ENCODE data around the gene AAK1.

Gene AAK1

DNA sequence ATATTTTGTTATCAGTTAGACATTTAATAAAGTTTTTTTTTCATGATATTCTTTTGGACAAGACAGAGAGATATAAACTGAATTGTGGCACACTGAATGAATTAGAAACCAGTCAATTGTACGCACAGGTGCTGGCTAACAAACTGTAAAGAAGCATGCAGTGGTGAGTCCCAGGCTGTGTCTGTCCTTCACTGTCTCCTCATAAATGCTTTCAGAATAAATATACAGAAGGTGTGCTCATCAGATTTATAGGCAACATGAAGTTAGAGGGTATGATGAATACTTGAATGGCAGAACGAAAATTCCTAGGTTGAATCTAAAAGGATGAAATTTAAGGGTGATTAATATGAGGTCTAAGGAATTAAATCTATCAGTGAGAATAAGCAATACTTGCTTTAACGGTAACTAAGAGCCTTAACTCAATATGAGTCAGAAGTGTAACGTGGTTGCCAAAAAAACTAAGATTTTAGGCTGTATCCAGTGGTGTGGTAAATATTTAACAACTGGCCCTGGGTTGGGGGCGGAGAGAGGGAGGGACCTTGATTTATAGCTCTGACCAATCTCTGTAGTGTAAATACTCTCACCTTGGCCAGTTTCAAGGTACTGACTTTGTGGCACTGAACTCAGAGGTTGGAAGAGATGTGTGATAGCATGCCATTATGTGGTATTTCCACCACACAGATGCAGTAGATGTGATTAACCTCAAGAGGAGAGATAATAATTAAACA lies 41.9 kb upstream of the AAK1 start:
- TF ChIP-seq, protein P1, sequence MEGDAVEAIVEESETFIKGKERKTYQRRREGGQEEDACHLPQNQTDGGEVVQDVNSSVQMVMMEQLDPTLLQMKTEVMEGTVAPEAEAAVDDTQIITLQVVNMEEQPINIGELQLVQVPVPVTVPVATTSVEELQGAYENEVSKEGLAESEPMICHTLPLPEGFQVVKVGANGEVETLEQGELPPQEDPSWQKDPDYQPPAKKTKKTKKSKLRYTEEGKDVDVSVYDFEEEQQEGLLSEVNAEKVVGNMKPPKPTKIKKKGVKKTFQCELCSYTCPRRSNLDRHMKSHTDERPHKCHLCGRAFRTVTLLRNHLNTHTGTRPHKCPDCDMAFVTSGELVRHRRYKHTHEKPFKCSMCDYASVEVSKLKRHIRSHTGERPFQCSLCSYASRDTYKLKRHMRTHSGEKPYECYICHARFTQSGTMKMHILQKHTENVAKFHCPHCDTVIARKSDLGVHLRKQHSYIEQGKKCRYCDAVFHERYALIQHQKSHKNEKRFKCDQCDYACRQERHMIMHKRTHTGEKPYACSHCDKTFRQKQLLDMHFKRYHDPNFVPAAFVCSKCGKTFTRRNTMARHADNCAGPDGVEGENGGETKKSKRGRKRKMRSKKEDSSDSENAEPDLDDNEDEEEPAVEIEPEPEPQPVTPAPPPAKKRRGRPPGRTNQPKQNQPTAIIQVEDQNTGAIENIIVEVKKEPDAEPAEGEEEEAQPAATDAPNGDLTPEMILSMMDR (IDR thresholded peaks at IDR 0.05; ENCODE audit: low read length, missing control alignments), result no peak
- H3K4me3 ChIP-seq (replicated peaks; ENCODE audit: low read depth, low read length), result no peak overlapping the region
- peak; percentile 71 for DNase-seq (ENCODE audit: low read depth)

DNA sequence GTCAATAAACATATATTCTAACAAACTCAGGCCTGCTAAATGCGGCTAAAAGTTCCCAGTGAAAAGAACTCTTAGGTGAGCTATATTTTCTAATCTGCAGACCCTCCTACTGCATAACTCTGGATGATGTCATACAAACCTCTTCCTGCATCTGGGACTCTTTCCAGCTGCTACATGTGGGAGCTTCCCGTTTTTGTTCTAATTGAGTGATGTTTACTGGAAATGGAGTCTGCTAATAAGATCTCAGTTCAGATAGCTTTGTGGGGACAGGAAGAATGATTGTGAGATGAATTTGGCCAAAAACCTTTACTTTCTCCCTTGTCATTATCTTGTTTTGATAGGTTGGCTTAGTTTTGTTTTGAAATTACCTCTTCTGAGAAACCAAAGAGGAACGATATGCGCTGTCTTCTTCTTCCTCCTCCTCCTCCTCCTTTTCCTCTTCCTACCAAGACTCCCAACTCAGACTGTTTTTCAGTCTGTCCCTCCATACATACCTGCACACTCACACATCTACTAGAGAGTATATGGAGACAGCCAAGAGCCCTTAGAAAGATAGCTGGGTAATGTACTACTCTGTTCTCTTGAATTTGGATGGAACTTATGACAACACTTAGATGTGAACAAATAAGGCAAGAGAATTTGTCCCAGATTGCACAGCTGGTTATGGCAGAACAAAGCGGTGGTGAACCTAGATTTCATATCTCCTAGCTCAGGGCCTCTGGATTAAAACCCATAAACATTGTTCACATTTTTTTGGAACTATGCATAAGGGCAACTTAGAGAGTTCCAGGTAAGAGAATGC lies 39.8 kb upstream of the AAK1 start:
- peak overlapping the region; percentile 16 for H3K4me3 ChIP-seq (replicated peaks; ENCODE audit: low read depth, low read length)
- TF ChIP-seq, protein P1 (IDR thresholded peaks at IDR 0.05; ENCODE audit: low read length, missing control alignments), result no peak
- DNase-seq (ENCODE audit: low read depth), result peak; percentile 98

DNA sequence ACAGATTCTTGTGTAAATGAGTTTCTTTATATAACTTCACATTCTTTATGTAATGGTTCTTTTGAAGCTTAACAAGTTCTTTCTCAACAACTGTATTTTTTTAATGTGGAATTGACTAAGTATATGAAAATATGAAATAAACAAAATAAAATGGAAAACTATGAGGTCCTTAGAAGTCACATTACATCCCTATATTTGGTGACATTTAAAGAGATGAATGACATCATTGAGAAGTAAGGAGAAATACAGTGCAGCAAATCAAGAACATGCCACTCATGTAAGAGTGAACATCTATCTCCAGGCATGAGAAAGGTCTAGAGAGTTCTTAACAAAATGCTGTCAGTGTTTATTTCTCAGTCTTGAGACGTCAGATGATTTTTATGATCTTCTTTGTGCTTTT lies 39.0 kb upstream of the AAK1 start:
- no peak overlapping the region for H3K4me3 ChIP-seq (replicated peaks; ENCODE audit: low read depth, low read length)
- TF ChIP-seq, protein P1 (IDR thresholded peaks at IDR 0.05; ENCODE audit: low read length, missing control alignments), result no peak
- no peak for DNase-seq (ENCODE audit: low read depth)

DNA sequence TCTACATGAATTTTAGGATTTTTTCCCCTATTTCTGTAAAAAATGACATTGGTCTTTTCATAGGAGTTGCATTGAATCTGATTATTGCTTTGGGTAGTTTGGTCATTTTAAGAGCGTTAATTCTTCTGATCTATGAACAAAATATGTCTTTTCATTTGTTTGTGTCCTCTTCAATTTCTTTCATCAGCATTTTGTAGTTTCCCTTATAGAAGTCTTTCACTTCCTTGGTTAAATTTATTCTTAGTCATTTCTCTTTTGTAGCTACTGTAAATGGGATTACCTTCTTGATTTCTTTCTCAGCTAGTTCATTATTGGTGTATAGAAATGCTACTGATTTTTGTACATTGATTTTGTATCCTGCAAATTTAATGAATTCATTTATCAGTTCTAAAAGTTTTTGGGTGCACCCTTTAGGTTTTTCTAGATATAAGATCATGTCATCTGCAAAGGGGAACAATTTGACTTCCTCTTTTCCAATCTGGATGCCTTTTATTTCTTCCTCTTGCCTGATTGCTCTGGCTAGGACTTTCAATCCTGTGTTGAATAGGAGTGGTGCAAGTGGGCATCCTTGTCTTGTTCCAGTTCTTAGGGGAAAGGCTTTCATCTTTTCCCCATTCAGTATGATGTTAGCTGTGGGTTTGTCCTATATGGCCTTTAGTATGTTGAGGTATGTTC lies 36.6 kb upstream of the AAK1 start:
- TF ChIP-seq, protein P1 (IDR thresholded peaks at IDR 0.05; ENCODE audit: low read length, missing control alignments), result no peak
- no peak overlapping the region for H3K4me3 ChIP-seq (replicated peaks; ENCODE audit: low read depth, low read length)
- no peak for DNase-seq (ENCODE audit: low read depth)

DNA sequence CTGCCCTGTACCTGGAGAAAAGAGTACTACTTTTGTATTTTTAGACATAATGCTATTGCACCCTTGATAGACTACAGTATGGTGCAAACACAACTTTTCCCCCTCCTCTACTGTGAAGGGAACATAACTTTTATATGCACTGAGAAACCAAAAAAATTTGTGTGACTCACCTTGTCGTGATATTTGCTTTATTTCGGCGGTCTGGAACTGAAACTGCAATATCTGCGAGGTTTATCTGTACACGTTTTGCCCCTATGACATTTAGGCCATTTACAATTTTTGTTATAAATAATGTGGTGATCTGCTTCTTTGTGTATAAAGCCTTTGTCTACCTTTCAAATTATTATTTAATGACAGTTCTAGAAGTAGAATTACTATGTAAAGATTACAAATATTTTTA lies 34.4 kb upstream of the AAK1 start:
- TF ChIP-seq, protein P1 (IDR thresholded peaks at IDR 0.05; ENCODE audit: low read length, missing control alignments), result no peak
- no peak overlapping the region for H3K4me3 ChIP-seq (replicated peaks; ENCODE audit: low read depth, low read length)
- no peak for DNase-seq (ENCODE audit: low read depth)

DNA sequence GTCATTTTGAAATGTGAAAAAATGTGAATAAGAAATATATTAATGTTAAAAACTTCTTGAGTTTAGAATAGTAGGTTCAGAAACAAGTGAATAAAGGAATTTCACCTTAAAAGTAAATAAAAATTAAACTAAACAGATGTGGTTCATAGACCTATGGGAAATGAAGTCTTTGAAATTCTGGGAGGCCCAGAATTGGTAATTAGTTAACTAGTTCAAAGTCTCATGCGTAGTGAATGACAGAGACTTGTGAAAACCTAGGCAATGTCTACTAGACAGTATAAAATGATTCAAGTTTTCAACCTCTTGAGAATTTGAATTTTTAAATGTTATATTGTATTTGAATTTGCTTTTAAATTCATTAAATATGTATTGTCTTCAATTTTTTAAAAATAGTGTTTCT lies 32.6 kb upstream of the AAK1 start:
- H3K4me3 ChIP-seq (replicated peaks; ENCODE audit: low read depth, low read length), result no peak overlapping the region
- no peak for DNase-seq (ENCODE audit: low read depth)
- TF ChIP-seq, protein P1 (IDR thresholded peaks at IDR 0.05; ENCODE audit: low read length, missing control alignments), result no peak

Measured in fibroblast of pulmonary artery (primary cell).